ENCODE results near the gene TUBE1.
"Not testable (repeated sequence)": the region's sequence is repeated elsewhere in the genome, so short reads cannot be mapped to it uniquely, and the experiment has no call there.

The TUBE1 gene

DNA sequence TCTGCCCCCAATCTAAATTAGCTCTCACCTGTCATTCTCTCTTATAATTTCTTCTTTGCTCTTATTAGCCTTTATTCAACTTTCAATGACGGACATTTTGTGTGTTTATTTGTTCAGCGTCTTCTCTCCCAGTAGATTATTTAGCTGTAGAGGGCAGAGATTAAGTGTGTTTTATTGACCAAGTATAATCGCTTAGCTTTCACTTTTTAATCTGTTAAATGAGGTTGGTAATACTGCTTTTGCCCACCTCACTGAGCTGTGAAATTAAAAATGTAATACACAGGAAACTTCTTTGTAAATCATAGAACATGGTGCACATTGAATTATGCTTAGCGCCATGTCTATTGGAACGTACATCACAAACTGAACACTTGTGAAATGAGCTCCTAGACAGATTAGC lies 36.9 kb downstream of the TUBE1 start:
- Histone ChIP-seq H3K9me2 (replicated peaks; ENCODE audit: insufficient read depth, low read length) (no peaks in the 10 kb centered on the region), H3K27me3 (replicated peaks; ENCODE audit: insufficient read depth, low read length) (no peaks in the 10 kb centered on the region), H3K9ac (ENCODE audit: low read length) (no peak overlapping the region), H3K27ac (ENCODE audit: low read length) (no peak overlapping the region), H3F3A (ENCODE audit: insufficient read depth, low read length) (no peaks in the 10 kb centered on the region), H4K20me1 (ENCODE audit: insufficient read depth, low read length) (no peaks in the 10 kb centered on the region), H3K4me1 (ENCODE audit: low read length) (no peaks in the 10 kb centered on the region), H3K79me2 (ENCODE audit: low read length) (no peaks in the 10 kb centered on the region), H3K4me3 (ENCODE audit: low read length) (no peak overlapping the region), H3K9me3 (replicated peaks; ENCODE audit: insufficient read depth, low read length) (no peaks in the 10 kb centered on the region), H2AFZ (ENCODE audit: low read length) (no peak overlapping the region), H3K4me2 (ENCODE audit: low read depth, low read length) (no peak overlapping the region), H3K36me3 (replicated peaks; ENCODE audit: insufficient read depth, low read length) (no peaks in the 10 kb centered on the region)
- DNase-seq: no peak
- TF ChIP-seq EZH2 (optimal IDR thresholded peaks at IDR 0.05; ENCODE audit: low read depth, low read length) (no peak), EZH2phosphoT487 (IDR thresholded peaks at IDR 0.05; ENCODE audit: low read length) (no peak)
- TF ChIP-seq, protein P1, sequence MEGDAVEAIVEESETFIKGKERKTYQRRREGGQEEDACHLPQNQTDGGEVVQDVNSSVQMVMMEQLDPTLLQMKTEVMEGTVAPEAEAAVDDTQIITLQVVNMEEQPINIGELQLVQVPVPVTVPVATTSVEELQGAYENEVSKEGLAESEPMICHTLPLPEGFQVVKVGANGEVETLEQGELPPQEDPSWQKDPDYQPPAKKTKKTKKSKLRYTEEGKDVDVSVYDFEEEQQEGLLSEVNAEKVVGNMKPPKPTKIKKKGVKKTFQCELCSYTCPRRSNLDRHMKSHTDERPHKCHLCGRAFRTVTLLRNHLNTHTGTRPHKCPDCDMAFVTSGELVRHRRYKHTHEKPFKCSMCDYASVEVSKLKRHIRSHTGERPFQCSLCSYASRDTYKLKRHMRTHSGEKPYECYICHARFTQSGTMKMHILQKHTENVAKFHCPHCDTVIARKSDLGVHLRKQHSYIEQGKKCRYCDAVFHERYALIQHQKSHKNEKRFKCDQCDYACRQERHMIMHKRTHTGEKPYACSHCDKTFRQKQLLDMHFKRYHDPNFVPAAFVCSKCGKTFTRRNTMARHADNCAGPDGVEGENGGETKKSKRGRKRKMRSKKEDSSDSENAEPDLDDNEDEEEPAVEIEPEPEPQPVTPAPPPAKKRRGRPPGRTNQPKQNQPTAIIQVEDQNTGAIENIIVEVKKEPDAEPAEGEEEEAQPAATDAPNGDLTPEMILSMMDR (IDR thresholded peaks at IDR 0.05; ENCODE audit: low read length): no peak

GRCh38 chr6:112049996-112050395 lies 37.3 kb downstream of the TUBE1 start:
- no peaks in the 10 kb centered on the region for H3K4me1 ChIP-seq (ENCODE audit: low read length)
- H4K20me1 ChIP-seq (ENCODE audit: insufficient read depth, low read length): no peaks in the 10 kb centered on the region
- H3K27ac ChIP-seq (ENCODE audit: low read length): no peak overlapping the region
- no peak for DNase-seq
- no peaks in the 10 kb centered on the region for H3K27me3 ChIP-seq (replicated peaks; ENCODE audit: insufficient read depth, low read length)
- H3K36me3 ChIP-seq (replicated peaks; ENCODE audit: insufficient read depth, low read length): no peaks in the 10 kb centered on the region
- H3F3A ChIP-seq (ENCODE audit: insufficient read depth, low read length): no peaks in the 10 kb centered on the region
- TF ChIP-seq EZH2 (optimal IDR thresholded peaks at IDR 0.05; ENCODE audit: low read depth, low read length): no peak
- TF ChIP-seq EZH2phosphoT487 (IDR thresholded peaks at IDR 0.05; ENCODE audit: low read length): no peak
- TF ChIP-seq, protein P1 (IDR thresholded peaks at IDR 0.05; ENCODE audit: low read length): no peak
- no peak overlapping the region for H2AFZ ChIP-seq (ENCODE audit: low read length)
- H3K9me2 ChIP-seq (replicated peaks; ENCODE audit: insufficient read depth, low read length): no peaks in the 10 kb centered on the region
- no peaks in the 10 kb centered on the region for H3K9me3 ChIP-seq (replicated peaks; ENCODE audit: insufficient read depth, low read length)
- H3K4me2 ChIP-seq (ENCODE audit: low read depth, low read length): no peak overlapping the region
- H3K79me2 ChIP-seq (ENCODE audit: low read length): no peaks in the 10 kb centered on the region
- no peak overlapping the region for H3K4me3 ChIP-seq (ENCODE audit: low read length)
- no peak overlapping the region for H3K9ac ChIP-seq (ENCODE audit: low read length)

DNA sequence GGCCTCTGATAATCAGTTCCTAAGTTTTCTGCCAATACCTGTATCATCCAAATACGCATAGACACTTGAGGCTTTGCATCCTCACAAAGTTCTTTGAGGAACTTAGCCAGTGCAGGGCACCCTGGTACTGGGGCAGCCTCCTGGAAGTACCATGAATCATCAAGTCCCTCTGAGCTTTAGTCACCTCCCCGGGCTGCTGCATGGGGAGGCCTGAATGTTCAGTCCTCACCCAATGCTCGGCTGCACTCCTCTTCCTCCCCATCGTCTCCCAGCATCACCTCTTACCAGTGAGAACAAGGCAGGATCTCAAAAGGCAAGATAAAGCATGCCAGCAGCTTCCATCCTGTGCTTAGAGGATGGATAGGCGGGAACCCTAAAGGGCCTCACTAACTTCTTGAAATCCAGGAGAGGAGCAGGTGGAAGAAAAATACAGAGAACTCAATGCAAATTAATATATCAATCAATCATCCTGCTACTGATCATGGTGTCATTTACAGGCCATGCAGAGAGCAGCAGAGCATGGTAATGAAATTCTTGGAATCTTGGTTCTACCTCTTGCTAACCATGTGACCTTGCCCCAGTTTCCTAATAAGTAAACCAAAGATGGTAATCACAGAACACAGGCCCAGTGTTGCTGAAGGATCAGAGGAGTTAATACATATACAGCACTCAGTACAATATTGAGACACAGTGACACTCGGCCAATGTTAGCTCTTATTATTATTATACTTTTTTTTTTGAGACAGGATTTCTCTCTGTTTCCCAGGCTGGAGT lies 38.1 kb downstream of the TUBE1 start:
- no peaks in the 10 kb centered on the region for H3F3A ChIP-seq (ENCODE audit: insufficient read depth, low read length)
- H2AFZ ChIP-seq (ENCODE audit: low read length): no peak overlapping the region
- H3K27me3 ChIP-seq (replicated peaks; ENCODE audit: insufficient read depth, low read length): no peaks in the 10 kb centered on the region
- no peaks in the 10 kb centered on the region for H3K9me3 ChIP-seq (replicated peaks; ENCODE audit: insufficient read depth, low read length)
- no peaks in the 10 kb centered on the region for H3K9me2 ChIP-seq (replicated peaks; ENCODE audit: insufficient read depth, low read length)
- H3K4me1 ChIP-seq (ENCODE audit: low read length): no peaks in the 10 kb centered on the region
- TF ChIP-seq EZH2 (optimal IDR thresholded peaks at IDR 0.05; ENCODE audit: low read depth, low read length) (no peak), EZH2phosphoT487 (IDR thresholded peaks at IDR 0.05; ENCODE audit: low read length) (no peak)
- TF ChIP-seq, protein P1 (IDR thresholded peaks at IDR 0.05; ENCODE audit: low read length): no peak
- H3K4me2 ChIP-seq (ENCODE audit: low read depth, low read length): no peak overlapping the region
- H4K20me1 ChIP-seq (ENCODE audit: insufficient read depth, low read length): no peaks in the 10 kb centered on the region
- H3K27ac ChIP-seq (ENCODE audit: low read length): no peak overlapping the region
- no peak overlapping the region for H3K4me3 ChIP-seq (ENCODE audit: low read length)
- DNase-seq: no peak
- H3K36me3 ChIP-seq (replicated peaks; ENCODE audit: insufficient read depth, low read length): no peaks in the 10 kb centered on the region
- H3K9ac ChIP-seq (ENCODE audit: low read length): no peak overlapping the region
- H3K79me2 ChIP-seq (ENCODE audit: low read length): no peaks in the 10 kb centered on the region

DNA sequence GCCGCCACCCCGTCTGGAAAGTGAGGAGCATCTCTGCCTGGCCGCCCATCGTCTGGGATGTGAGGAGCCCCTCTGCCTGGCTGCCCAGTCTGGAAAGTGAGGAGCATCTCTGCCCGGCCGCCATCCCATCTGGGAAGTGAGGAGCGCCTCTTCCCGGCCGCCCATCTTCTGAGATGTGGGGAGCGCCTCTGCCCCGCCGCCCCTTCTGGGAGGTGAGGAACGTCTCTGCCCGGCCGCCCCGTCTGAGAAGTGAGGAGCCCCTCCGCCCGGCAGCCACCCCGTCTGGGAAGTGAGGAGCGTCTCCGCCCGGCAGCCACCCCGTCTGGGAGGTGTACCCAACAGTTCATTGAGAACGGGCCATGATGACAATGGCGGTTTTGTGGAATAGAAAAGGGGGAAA lies 39.8 kb downstream of the TUBE1 start:
- H3K36me3 ChIP-seq (replicated peaks; ENCODE audit: insufficient read depth, low read length); H3K4me1 ChIP-seq (ENCODE audit: low read length); H3K9ac ChIP-seq (ENCODE audit: low read length); H3K27ac ChIP-seq (ENCODE audit: low read length); H3K4me2 ChIP-seq (ENCODE audit: low read depth, low read length); H3K27me3 ChIP-seq (replicated peaks; ENCODE audit: insufficient read depth, low read length); H3K9me2 ChIP-seq (replicated peaks; ENCODE audit: insufficient read depth, low read length); H3K4me3 ChIP-seq (ENCODE audit: low read length); H3F3A ChIP-seq (ENCODE audit: insufficient read depth, low read length); H4K20me1 ChIP-seq (ENCODE audit: insufficient read depth, low read length); H3K9me3 ChIP-seq (replicated peaks; ENCODE audit: insufficient read depth, low read length); DNase-seq; H3K79me2 ChIP-seq (ENCODE audit: low read length); H2AFZ ChIP-seq (ENCODE audit: low read length): not testable (repeated sequence)
